ENCODE results near the gene IGFBP2. TPM values are rescaled to one million over a fixed set of nuclear protein-coding genes. Genes with fewer than 3 reads are reported as not detected.

Gene IGFBP2
- total RNA-seq, 1 donor from 2014 or later: 263 TPM

DNA sequence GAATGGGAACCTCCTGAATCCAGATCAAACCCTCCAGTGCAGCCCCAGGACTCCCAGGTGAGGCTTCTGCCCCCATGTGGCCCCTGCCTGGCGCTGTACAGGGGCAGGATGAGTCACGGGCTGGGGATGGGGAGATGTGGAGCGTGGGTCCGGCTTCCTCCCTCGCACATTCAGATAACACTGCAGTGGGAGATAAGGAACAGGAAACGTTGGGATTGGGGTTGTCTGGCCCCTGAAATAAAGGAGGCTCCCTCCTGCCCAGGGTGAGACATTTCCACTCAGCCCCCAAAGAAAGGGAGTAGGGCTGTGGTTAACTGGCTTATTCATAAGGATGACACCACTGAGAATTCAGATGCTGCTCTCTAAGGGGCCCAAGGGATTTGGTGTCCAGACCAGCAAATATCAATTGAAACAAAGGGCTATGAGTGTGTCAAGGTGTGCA lies 31.4 kb downstream of the IGFBP2 start:
- peak; percentile 58 for DNase-seq

DNA sequence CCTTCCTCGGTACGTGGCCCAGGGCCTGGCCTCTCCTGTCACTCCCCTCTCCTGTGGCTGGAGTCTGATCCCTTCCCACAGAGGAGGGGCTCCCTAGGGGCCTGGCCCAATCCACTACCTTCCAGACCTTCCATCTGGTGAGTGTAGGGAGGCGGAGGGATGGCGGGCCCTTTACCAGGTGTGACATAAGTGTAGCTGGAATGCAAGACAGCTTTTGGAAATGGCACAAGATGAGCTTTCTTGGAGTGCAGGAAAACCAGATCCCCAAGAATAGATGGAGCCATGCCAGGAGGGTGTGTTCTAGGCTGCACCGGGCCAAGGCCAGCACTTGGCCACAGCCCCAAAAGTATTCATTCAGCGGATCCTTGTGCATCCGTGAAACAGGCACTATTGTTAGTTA lies 32.0 kb downstream of the IGFBP2 start:
- DNase-seq: peak; percentile 19

DNA sequence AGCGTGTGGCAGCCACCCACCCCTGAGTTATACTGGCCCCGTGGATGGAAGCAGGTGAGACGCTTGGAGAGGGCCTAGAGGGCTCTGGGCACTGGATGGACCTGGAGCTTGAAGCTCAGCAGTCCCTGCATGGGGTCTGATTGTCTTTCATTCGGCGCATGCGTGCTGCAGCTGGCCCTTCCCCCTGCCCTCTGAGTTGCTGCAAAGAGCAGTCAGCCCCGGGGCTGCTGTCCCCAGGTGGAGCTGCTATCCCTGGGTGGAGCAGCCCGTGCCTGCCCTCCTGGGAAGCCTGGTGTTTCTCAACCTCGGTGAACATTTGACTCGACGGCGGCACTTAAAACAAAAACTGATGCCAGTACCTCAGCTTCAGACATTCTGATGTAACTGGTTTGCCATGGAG lies 32.5 kb downstream of the IGFBP2 start:
- DNase-seq: no peak

DNA sequence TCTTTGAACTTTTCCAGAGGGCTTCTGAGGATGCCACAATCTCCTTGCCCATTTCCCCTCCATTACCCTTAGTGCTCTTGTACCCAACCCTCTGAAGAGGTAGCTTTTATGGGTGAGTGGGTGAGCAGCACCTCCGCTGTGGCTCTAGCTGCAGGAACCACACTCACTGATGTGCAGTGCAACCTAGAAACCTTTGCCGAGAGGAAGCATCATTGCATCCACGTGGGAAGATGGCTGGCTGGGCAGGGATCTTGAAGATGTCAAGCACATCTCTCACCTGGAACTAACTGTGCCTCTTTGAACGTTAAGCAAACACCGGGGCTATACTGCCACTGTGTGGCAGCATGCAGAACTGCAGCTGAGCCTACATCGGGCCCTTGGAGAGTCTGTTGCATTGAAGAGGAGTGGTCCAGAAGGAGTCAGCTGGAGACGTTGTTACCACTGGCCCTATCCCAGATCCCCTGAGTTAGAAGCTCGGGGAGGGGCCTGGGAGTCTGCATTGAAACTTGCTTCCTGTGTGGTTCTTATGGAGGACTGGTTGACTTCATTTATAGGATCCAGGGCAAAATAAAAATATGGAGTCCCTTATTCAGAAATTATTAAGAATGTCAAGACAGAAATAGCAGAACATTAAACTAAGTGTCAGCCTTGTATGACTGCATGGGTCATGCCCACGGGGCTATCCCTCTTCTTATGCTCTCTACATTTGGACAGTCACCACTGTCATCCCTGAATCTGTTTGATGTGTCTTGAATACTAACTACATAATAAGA lies 33.4 kb downstream of the IGFBP2 start:
- peak; percentile 84 for DNase-seq

DNA sequence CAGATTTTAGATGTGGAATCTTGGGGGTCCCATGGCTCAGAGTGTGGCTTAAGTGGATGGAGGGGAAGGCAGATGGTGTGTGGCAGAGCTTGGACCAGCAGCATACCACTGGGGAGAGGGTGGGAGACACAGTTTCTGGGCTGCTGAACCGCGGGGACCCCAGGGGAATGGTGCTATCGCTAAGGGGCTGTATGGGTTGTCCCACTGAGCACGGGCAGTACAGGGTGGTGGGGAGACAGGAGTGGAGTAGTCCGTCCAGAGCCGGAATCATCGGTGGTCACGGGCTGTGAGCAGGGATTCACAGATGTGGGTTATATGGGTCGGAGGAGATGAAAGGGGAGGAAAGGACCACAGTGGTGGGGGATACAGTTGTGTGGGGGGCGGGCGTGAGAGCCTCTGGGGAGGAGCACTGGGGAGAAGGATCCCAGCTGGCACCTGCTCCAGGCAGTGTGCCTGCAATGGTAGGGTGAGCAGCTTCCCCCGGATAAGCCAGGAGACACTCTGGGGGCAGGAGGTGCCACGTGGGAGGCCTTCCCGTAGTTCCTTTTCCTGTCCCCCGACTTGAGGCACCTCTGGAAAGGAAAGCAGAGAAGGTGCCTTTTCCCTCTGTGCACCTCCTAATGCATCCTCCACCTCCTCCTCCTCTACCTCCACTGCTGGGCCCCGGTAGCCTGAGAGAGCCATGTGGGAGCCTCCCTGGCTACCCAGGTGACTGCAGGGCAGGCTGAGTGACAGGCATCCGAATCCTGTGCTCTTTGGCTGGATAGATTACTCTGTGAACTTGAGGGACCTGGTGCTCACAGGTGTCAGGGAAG lies 37.3 kb downstream of the IGFBP2 start:
- no peak for DNase-seq

DNA sequence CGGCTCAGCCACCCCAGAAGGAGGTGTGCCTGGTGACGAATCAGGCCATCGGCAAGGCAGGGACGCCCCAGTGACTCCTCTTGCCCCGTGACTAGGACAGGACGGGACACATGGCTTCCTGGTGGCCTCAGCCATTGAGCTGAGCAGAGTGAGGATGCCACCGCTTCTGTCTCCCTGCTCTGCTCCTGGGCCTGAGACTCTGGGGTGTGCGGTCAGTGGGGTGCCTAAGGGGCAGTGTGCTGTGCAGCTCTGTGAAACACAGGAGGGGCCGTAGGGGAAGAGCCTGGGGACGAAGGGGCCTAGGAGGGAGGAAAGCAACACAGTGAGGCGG lies 37.8 kb downstream of the IGFBP2 start:
- no peak for DNase-seq

DNA sequence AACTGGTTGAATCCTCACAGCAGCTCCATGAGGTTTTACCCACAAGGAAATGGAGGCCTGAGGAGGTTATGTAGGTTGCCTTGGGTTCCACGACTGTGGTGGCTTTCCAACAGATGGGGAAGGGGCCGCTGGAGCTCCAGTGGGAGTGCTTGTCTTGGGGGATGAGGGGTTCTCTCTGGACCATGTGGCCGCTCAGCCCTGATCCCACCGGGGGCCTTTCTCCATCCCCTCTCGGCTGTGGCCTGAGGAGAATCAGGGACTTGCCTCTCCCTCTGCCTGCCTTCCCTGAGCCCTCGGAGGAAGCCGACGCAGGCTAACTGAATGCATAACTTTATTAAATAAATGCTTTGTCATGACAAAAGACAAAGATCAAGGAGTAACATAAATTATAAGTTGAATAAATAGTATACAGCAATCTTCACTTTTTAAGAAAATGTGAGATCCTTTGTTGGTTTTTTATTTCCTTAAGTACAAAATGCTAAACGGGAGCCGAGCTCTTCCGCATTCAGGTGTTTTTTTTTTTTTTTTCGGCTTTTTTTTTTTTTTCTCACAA lies 38.6 kb downstream of the IGFBP2 start:
- DNase-seq: no peak

DNA sequence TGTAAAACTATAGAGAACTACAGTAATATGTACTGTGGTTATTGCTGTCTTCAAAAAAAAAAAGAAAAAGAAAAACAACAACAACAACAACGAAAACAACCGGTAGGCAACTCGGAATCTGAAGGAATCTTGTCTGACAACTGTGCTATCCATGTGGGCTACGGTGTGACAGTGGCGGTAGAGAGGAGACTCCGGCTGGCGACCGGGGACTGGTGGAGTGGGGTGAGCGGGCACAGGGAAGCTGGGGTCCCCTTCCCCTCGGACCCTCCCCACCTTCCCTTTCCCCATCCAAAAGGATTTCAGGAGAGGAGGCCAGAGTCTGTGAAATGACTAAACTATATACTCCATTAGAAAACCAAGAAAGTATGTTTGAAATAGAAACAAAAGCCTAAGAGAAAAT lies 39.2 kb downstream of the IGFBP2 start:
- no peak for DNase-seq

DNA sequence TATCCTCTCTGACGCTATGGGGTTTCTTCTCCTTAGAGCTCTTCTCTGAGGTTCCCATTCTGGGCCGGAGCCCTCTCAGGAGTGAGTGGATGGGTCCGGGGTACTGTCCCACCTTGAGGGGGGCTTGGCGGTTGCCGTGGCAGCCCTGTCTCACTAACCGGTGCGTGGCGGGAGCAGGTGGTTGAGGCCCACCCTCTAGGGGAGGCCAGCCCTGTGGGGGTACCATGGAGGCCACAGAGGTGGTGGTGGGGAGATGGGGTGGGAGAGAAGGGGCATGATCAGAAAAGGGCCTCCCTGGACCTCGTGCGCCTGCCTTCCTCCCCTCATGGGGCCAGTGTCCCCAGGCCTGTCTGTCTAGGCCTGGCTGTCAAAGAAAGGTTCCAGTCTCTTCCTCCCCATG lies 39.8 kb downstream of the IGFBP2 start:
- DNase-seq: no peak

DNA sequence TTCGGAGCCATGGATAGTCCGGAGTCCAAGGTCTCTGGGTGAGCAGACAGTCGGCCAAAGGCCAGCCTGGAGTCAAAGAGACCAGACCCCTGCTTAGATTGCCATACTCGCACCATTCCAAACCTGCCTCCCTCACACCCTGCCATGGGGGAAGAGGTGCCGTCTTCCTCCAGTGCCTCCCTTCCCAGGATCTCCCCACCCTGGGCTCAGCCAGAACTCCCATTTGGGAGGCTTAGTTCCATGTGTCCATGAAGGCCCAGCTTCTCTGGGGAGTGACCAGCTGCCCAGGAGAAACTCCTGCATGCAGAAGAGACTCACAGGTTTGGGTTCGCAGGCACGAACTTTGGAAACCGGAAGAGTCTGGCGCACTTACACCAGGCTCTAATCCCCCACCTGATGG lies 40.4 kb downstream of the IGFBP2 start:
- DNase-seq: no peak

DNA sequence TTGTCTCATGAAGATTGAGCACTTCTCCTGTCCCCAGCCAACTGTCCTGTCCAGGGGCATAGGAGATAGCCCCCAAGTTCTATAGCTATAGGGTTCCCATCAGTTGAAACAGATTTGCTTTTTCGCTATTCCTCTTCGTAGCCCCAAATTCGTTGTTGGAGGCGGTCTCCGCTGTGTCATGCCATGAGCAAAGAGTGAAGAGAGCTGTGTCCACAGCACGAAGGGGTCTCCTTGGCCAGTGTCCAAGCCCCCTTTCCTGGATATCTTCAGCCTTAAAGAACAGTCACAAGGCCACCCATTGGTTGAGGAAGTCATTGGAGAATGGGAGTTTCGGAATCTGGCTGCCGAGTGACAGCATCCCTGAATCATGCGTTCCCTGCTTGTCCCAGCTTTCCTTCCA lies 41.2 kb downstream of the IGFBP2 start:
- no peak for DNase-seq

DNA sequence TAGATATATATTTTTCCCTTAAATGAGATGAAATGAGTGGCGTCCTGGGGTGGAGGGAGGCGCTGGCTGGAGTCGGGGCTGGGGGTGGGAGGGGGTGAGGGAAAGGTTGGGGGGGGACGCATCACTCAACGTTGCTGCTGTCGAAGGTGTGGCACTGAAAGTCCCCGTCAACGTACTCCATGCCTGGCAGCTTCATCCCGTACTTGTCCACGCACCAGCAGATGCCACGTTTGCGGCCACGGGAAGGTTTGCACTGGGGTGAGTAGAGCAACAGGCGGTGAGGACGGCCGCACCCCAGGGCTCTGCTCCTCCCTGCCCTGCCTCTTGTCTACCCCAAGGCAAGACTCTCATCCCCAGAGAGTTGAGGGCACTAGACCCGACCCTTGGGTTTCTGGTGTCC lies 43.4 kb downstream of the IGFBP2 start:
- DNase-seq: no peak

DNA sequence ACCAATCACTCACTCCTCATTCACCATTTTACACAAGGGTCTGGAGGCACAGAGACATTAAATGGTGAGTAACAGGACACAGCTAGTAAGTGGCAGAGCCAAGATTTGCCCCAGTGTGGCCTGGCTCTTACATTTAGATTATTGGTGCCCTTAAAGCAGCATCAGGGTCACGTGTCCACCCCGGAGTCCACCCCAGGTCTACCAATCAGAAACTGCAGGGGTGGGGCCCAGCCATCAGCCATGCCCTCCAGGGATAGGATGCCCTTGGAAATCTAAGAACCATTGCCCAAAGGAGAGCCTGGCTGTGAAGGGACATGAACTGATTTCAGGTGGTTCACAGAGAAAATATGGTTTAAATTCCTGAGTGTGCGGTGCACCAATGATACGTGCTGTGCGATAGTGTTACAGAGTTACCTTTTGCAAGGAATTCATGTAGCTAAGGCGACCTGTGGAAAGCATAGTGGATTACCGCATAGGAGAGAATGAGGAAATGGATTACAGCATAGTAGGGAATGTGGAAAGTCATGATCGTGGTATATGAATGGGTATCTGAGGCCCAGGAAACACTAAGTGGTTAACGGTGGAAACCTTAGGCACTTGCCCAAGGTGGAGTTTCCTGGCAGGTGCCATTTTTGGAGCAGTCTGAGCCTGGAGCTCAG lies 44.3 kb downstream of the IGFBP2 start:
- DNase-seq: no peak

DNA sequence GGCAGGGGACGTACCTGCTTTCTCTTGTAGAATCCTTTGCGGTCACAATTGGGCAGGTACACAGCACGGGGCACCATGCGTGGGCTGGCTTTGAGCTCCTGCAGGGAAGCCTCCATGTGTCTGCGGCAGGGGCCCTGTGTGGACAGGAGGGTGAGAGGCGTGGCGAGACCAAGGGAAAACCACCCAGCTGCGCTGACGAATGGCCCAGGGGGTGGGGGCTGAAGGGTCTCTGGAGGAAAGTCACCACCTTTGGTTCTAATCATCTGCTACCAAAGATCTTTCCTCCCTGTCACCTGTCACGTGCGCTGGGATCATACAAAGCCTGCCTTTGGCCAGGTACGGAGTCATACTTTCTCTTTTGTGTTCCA lies 44.9 kb downstream of the IGFBP2 start:
- DNase-seq: no peak

DNA sequence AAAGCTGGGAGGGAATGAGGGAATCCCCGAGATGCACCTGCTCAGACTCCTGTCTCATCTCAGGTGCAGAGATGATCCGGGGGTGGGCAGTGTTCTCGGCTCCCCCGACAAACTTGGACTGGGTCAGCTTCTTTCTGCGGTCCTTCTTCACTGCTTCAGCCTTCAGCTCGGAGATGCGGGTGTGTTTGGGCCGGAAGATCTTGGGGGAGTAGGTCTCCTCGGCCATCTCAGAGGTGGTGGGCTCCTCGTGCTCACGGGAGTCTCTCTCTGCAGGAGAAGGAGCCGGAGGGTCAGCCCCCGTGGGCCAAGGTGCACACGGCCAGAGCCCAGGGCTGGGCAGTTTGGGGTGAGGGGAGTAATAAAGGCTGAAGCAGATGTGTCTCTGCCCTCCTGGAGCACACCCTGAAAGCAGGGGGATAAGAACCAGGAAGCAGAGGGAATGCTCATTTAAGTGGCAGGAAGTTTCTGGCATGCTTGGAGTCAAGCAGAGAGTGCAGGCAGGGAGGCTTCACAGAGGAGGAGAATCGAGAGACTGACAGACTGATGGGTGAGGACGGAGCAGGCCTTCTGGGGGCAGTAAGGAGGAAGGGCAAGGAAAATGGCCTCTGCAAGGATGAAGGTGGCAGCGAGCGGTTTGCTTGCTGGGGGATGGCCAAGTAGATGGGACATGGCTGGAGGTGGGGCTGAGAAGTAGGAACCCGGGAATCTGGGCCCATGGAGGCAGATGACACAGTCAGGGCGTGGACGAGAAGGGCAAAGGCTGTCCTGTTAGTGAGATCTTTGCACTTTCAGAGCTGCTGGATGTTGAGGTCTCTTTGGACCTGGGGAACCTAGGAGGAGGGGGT lies 45.8 kb downstream of the IGFBP2 start:
- DNase-seq: no peak

DNA sequence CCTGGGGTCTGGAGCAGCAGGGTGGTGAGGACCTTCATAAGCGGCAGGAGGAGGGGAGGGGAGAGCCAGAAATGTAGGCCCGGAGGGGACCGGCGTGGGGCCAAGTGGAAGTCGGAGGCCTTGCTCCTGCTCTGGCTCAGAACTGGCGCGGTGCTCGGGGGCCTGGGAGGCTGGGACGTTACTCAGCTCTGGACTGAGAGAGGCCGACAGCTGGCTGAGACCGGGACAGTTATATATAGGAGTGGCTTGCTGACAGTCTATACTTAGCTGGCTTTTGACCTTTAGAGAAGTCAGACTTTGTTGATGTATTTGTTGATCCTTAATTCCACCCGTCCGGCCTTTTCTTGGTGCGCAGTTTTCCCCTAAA lies 46.4 kb downstream of the IGFBP2 start:
- DNase-seq: no peak

DNA sequence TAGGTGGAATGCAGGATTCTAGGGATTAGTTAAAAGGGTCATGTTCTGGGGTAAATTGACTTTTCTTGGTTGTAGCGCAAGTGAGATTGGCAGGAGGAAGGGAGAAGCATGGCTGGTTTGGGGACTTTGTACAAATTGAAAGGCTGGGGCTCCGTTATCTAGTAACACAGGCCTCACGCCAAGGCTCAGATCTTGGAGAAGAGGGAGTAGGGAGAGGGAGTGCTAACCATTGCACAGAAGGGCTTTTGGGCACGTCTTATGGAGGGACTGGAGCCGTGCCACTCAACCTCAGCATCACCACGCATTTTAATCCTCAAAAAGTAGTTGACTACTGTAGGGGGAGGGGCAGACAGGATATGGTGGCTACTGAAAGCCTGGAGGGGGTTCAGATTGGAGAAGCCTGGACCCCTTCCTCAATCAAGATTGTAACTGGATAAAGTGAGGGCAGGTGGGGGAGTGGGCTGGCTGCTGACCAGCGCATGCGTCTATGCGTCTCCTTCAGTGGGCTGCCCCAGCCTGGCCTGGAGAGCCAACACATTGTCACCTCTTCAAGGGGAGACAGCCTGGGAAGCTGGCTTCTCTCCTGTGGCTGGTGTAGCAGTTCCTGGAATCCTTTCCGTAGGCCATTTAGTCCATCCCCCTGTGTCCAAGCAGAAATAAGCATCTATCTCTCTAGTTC lies 47.9 kb downstream of the IGFBP2 start:
- DNase-seq: no peak

DNA sequence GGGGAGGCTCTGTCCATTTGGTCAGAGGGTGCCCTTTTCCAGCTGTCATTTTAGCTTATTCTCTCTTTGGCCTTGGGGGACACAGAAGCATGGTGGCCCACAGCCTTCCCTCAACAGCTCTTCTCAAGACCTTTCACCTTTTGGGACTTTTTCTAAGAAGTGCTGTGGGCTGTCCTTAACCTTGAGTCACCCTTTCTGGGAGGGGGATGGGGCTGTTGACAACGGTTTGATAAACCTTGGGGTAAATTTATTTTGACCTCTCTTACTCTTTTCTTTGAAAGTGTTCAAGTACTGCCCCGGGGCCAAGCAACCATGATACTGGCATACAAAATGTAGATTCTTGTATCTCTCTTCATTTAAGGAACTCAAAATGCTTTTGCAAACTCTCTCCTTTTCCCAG lies 48.5 kb downstream of the IGFBP2 start:
- DNase-seq: no peak

DNA sequence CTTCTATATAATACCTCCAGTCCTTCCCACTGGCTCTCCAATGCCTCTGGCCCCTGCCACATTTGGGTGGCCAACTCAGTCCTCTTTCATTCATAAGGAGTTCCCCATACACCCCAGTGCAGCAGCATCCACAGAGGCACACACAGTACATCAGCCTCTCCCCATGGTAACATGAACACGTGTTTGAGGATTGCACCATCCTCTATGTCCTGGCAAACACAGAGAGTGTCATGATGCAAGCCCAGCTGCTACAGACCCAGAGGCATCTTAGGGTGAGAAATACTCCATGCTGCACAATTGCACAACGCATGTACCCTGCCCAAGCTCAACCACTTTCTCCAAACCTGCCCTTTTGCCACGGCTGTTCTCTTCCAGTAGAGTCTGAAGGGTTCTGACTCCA lies 50.6 kb downstream of the IGFBP2 start:
- no peak for DNase-seq

DNA sequence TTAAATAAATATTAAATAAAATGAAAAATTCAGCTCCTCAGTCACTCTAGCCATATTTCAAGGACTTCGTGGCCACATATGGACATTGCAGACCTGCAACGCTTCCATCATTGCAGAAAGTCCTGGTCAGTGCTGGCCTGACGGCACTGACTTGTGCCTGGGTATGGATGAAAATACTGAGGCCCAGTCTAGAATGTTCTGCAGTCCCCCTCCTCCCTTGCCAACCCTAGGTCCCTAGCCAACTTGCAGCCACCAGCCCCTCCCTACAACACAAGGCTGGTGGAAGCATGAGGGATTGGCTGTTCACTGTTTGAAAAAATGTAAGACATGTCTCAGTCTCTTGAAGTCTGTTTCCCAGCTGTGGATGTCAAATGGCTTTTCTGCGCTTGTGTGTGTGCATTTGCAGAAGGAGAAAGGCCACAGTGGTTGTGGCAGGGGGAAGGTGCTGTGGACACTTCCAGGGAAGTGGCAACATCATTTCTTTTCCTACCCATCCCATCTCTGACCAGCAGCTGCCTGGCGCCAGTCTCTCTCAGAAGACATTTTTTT lies 52.2 kb downstream of the IGFBP2 start:
- no peak for DNase-seq

DNA sequence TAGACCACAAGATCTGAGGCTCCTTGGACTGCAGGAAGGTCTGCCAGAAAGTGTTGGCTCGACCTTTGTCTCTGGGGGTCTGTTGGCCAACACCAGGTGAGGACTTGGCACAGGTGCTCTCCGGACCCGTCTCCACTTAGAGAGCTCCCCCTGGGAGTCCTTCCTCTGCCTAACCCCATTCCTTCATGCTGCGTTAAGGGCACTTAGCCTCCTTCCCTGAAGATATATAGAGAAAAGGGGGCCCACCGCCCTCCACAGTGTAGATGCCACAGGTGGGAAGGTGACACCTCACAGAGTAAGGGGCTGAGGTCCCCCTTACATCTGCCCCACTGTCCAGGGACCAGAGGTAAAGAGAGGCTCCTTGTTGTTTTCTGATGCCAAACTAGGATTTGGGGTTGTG lies 53.9 kb downstream of the IGFBP2 start:
- no peak for DNase-seq

DNA sequence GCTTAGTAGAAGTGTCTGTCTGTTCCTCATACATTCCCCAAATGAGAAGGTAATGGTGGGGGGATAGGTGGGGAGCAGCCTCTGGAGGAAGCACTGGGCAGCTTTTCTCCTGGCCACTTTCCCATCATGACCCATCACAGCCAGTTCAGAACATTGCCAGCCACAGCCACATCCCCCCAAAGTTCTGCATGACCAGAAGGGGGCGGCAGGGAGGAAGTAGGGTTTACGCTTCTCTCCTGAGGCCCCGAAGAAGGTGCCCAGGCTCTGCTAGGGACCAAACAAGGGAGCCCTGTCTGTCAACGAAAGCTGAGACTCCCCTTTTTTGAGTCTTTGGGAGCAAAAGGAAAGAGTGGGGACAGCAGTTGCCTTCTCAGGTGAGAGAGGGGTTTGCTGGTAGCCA lies 54.4 kb downstream of the IGFBP2 start:
- peak; percentile 39 for DNase-seq
